Esophagus muscularis mucosa (tissue), 4 donors: Measurements from ENCODE around the gene PDZRN3. TPM values are rescaled to one million over a fixed set of nuclear protein-coding genes. Genes with fewer than 3 reads are reported as not detected.

ENCODE experiments used
- DNase-seq: peaks from one replicate; pipeline ENCODE4 v3.0.0-alpha.2; 2017; ENCODE audit errors: extremely low spot score
- H3K27ac ChIP-seq, 4 donors: fragments of 200-600 bp; sonication (generic); replicated peaks in 1 of 4; 1 replicate in 3 of 4; 2 replicates in 1 of 4; pipeline ENCODE4 v1.5.1; 2016 to 2019; ENCODE audit warnings: mild to moderate bottlenecking in 1 of 4
- H3K27me3 ChIP-seq, 4 donors: fragments of 200-600 bp; sonication (generic); one replicate each; pipeline versions ENCODE4 v1.5.1 to v1.6.0; 2016 to 2019
- H3K36me3 ChIP-seq, 4 donors: fragments of 200-600 bp; sonication (generic); one replicate each; pipeline ENCODE4 v1.5.1; 2016 to 2019
- H3K4me1 ChIP-seq, 4 donors: fragments of 200-600 bp; sonication (generic); one replicate each; pipeline ENCODE4 v1.5.1; 2016 to 2019
- H3K4me3 ChIP-seq, 4 donors: fragments of 200-600 bp; sonication (generic); 1 replicate in 2 of 4; 2 replicates in 2 of 4; pipeline ENCODE4 v1.5.1; 2016 to 2019; ENCODE audit warnings: mild to moderate bottlenecking in 4 of 4, moderate library complexity in 1 of 4
- H3K9me3 ChIP-seq, 4 donors: fragments of 200-600 bp; sonication (generic); 1 replicate in 3 of 4; 2 replicates in 1 of 4; pipeline ENCODE4 v1.5.1; 2016 to 2019
- EP300 ChIP-seq: sonication (generic); formaldehyde crosslinking; IDR thresholded peaks from one replicate; pipeline ENCODE4 v1.6.1; 2017; ENCODE audit warnings: antibody characterized with exemption
- POLR2A ChIP-seq: fragments of 450-650 bp; IDR thresholded peaks from one replicate; pipeline ENCODE4 v1.6.1; 2017; ENCODE audit warnings: antibody characterized with exemption, moderate library complexity, mild to moderate bottlenecking, low read depth
- POLR2AphosphoS5 ChIP-seq, 2 donors: sonication (generic); formaldehyde crosslinking; IDR thresholded peaks; one replicate each; pipeline ENCODE4 v1.6.1; 2017; ENCODE audit warnings: antibody characterized with exemption in 2 of 2
- WGBS: methylation state at CpG from one replicate; pipeline ENCODE4 v1.1.5; 2018; 5-methylcytosine and 5-hydroxymethylcytosine counted together
- intact Hi-C: fragments of 100-400 bp; cut with DNase I; formaldehyde crosslinking; loops from one replicate; pipeline ENCODE4 v1.15.1; 2023
- total RNA-seq, 4 donors: library from RNA; depleted of rRNA; stranded (reverse); fragments of >200 nt; gene quantifications; one replicate each; pipeline versions ENCODE4 v1.1.0 to v1.2.1, GENCODE V29; 2016
- TF ChIP-seq, protein P1 (sequence below), 3 experiments: fragments of 200-600 bp in 2 of 3; fragments of 450-650 bp in 1 of 3; sonication (generic) in 2 of 3; IDR thresholded peaks; one replicate each; pipeline ENCODE4 v1.5.1; 2017 to 2019; ENCODE audit warnings: antibody characterized with exemption in 3 of 3, mild to moderate bottlenecking in 2 of 3, moderate library complexity in 1 of 3

Gene PDZRN3
- total RNA-seq, 4 donors from 2014 or later = 149 to 314 (median 220) TPM

DNA sequence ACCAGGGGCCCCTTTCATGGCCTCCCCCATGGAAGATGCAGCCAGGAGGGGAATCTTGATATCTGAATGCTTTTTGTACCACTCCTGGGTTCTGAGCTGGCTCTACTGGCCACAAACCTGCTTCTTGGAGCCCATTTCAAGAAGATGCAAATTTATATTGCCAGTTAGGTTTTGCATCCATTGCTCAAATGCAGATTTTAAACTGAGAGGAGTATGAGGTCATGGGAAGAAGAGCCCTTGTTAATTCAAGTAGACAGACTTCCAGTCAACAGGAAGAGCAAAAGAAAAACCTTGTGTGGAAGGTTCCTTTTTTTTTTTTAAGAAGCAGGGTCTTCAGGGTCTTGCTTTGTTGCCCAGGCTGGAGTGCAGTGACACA, 133.5 kb downstream of the PDZRN3 start:
- Histone ChIP-seq H3K9me3 (no peaks in the 10 kb centered on the region), H3K4me1 (peaks cover 60 to 93% (median 81%) of the 10 kb centered on the region in 4 donors), H3K27me3 (no peaks in the 10 kb centered on the region), H3K27ac (no peak overlapping the region), H3K4me3 (no peak overlapping the region), H3K36me3 (no peaks in the 10 kb centered on the region)
- DNase-seq = no peak
- intact Hi-C loops = loop anchor here (5.0 kb wide), 1 partner anchor 34 kb away; no protein-coding TSS in a partner anchor
- TF ChIP-seq POLR2AphosphoS5 (IDR thresholded peaks at IDR 0.05) = no peak
- TF ChIP-seq EP300 = no peak
- TF ChIP-seq, protein P1, sequence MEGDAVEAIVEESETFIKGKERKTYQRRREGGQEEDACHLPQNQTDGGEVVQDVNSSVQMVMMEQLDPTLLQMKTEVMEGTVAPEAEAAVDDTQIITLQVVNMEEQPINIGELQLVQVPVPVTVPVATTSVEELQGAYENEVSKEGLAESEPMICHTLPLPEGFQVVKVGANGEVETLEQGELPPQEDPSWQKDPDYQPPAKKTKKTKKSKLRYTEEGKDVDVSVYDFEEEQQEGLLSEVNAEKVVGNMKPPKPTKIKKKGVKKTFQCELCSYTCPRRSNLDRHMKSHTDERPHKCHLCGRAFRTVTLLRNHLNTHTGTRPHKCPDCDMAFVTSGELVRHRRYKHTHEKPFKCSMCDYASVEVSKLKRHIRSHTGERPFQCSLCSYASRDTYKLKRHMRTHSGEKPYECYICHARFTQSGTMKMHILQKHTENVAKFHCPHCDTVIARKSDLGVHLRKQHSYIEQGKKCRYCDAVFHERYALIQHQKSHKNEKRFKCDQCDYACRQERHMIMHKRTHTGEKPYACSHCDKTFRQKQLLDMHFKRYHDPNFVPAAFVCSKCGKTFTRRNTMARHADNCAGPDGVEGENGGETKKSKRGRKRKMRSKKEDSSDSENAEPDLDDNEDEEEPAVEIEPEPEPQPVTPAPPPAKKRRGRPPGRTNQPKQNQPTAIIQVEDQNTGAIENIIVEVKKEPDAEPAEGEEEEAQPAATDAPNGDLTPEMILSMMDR (IDR thresholded peaks at IDR 0.05) = no peak
- no peak for TF ChIP-seq POLR2A

DNA sequence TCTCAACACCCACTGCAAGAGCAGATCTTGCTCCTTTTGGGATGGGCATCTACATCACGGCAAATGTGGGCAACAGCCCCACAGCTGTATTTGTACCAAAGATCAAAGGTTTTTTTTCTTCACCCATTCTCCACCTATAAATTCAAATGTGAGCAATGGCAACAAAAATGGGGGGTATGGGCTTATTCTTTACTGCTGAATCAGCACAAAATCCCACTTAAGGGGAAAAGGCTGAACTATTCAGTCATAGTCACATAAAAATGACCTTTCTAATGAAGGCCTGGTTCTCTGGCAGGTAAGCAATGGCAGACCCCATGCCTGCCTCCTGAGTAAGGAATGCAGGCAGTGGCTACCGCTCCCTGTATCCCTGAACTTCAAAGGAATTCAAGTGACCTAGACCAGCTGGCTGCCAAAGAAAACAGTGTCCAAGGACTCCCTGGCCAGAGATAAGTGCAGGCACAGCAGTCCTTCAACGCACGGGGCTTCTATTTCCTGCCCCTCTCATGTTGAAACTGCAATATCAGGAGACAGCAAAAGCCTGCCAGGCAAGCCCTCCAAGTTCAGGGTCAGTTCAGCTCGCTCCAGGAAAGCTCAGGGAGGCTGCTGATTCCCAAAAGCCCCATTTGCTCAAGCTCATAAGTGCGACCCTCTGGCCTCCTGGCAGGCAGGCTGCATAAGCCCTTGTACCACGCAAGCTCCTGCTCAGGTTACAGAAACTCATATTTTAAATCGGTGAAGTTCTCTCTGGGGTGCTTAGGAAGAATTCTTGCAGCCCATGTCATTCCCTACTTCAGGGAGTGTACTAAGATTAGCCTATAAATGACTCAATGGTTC, 134.1 kb downstream of the PDZRN3 start:
- intact Hi-C loops = loop anchor here (5.0 kb wide), 1 partner anchor 33 kb away; no protein-coding TSS in a partner anchor
- Histone ChIP-seq H3K27me3 (no peaks in the 10 kb centered on the region), H3K9me3 (no peaks in the 10 kb centered on the region), H3K36me3 (no peaks in the 10 kb centered on the region), H3K27ac (no peak overlapping the region), H3K4me1 (peaks cover 65 to 94% (median 84%) of the 10 kb centered on the region in 4 donors), H3K4me3 (no peak overlapping the region)
- whole genome bisulfite sequencing = 38% methylated on average over 4 of the region's 8 CpGs
- TF ChIP-seq, protein P1 (IDR thresholded peaks at IDR 0.05) = no peak
- no peak for TF ChIP-seq POLR2AphosphoS5 (IDR thresholded peaks at IDR 0.05)
- no peak for TF ChIP-seq POLR2A
- TF ChIP-seq EP300 = no peak
- DNase-seq = peak; percentile 90

DNA sequence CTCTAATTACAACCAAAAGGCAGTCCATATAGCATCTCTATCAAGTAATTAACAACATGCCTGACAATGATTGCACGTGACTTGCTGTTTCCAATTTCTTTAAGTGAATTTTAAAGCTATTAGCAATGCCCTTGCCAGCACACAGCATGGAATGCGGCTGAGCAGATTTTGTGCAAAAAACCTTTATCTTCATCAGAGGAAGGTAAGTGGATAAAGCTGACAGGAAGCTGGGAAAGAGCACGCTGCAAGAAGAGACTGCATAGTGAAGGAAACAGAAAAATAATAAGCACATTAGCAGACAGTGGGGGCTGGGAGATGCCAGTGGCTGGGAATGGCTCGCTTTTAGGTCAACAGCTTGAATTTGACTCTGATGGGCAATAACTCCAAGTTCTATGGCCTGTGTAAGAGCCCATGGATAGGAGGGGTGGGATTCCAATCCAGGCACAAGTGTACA, 138.8 kb downstream of the PDZRN3 start:
- TF ChIP-seq POLR2AphosphoS5 (IDR thresholded peaks at IDR 0.05) (no peak), POLR2A (no peak), EP300 (no peak)
- TF ChIP-seq, protein P1 (IDR thresholded peaks at IDR 0.05) = no peak
- 57% methylated on average over 4 of the region's 4 CpGs for WGBS
- intact Hi-C loops = no loop called here

DNA sequence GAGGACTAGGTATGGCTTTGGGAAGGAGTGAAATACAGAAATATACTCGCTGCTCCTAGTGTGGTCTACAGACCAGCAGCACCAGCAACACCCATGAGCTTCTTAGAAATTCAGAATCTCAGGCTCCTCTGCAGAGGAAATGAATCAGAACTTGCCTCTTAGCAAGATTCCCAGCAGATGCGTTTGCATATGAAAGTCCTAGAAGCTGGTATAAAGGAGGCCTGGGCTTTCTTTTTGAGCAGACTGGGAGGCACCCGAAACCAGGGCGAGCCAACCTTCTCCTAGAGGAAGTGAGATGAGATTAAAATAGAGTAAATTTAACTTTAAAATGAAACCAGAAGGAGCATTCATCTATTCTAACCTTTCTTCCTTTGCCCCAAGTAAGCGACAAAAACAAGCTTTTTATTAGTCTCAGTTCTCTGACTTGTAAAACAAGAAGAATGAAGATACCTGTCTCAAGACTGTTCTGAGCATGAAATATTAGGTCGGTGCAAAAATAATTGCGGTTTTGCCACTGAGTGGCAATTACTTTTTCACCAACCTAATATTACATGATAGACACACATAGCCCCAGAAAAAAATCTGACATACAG, 140.0 kb downstream of the PDZRN3 start:
- no peak for DNase-seq
- Histone ChIP-seq H3K9me3 (no peaks in the 10 kb centered on the region), H3K4me1 (peaks cover 63 to 91% (median 76%) of the 10 kb centered on the region in 4 donors), H3K36me3 (peaks cover 0 to 6% (median 0%) of the 10 kb centered on the region in 4 donors), H3K27me3 (no peaks in the 10 kb centered on the region), H3K27ac (no peak overlapping the region), H3K4me3 (no peak overlapping the region)
- 78% methylated on average over 7 of the region's 7 CpGs for WGBS
- intact Hi-C loops = no loop called here
- no peak for TF ChIP-seq POLR2AphosphoS5 (IDR thresholded peaks at IDR 0.05)
- no peak for TF ChIP-seq EP300
- TF ChIP-seq POLR2A = no peak
- TF ChIP-seq, protein P1 (IDR thresholded peaks at IDR 0.05) = no peak

More for the DNA sequence above, 138.8 kb downstream of the PDZRN3 start:
- Histone ChIP-seq H3K9me3 (no peaks in the 10 kb centered on the region), H3K27ac (no peak overlapping the region), H3K4me1 (peaks cover 65 to 91% (median 74%) of the 10 kb centered on the region in 4 donors), H3K36me3 (peaks cover 0 to 6% (median 0%) of the 10 kb centered on the region in 4 donors), H3K27me3 (no peaks in the 10 kb centered on the region), H3K4me3 (no peak overlapping the region)
- DNase-seq = peak; percentile 62
